Lung (tissue), 12 donors: Measurements from ENCODE around the gene GATM. TPM values are rescaled to one million over a fixed set of nuclear protein-coding genes. Genes with fewer than 3 reads are reported as not detected.

ENCODE experiments used
- ATAC-seq: fragments of 200-7000 bp; cut with Tn5 transposase; one replicate; pipeline ENCODE4 v1.9.1; 2020; ENCODE audit warnings: moderate number of reproducible peaks; ENCODE audit not compliant: insufficient read depth, low FRiP score
- DNase-seq, 3 donors: peaks; one replicate each; pipeline ENCODE4 v3.0.0-alpha.2; 2013 to 2017
- H3K27ac ChIP-seq, 2 donors: one replicate each; pipeline ENCODE4 v1.5.1; 2013; ENCODE audit warnings: mild to moderate bottlenecking in 2 of 2, moderate library complexity in 2 of 2, control low read depth in 1 of 2, inconsistent platforms in 1 of 2, low read depth in 1 of 2, low read length in 1 of 2
- H3K27me3 ChIP-seq, 3 donors: one replicate each; pipeline ENCODE4 v1.5.1; 2013; ENCODE audit warnings: low read length in 2 of 3; ENCODE audit not compliant: control insufficient read depth in 3 of 3, insufficient read depth in 3 of 3
- H3K36me3 ChIP-seq, 4 donors: one replicate each; pipeline ENCODE4 v1.5.1; 2013; ENCODE audit warnings: low read length in 4 of 4, mild to moderate bottlenecking in 1 of 4, moderate library complexity in 1 of 4; ENCODE audit not compliant: control insufficient read depth in 4 of 4, insufficient read depth in 4 of 4
- H3K4me1 ChIP-seq, 5 donors: one replicate each; pipeline ENCODE4 v1.5.1; 2013; ENCODE audit warnings: low read length in 5 of 5, mild to moderate bottlenecking in 2 of 5, moderate library complexity in 1 of 5; ENCODE audit not compliant: control insufficient read depth in 5 of 5, insufficient read depth in 5 of 5
- H3K4me3 ChIP-seq: one replicate; pipeline ENCODE4 v1.5.1; 2013; ENCODE audit warnings: mild to moderate bottlenecking, control low read depth, moderate library complexity
- H3K9ac ChIP-seq, 2 donors: one replicate each; pipeline ENCODE4 v1.5.1; 2013; ENCODE audit warnings: low read length in 2 of 2, control low read depth in 1 of 2; ENCODE audit not compliant: insufficient read depth in 1 of 2
- H3K9me3 ChIP-seq, 4 donors: one replicate each; pipeline ENCODE4 v1.5.1; 2013; ENCODE audit warnings: low read length in 3 of 4, mild to moderate bottlenecking in 1 of 4, moderate library complexity in 1 of 4; ENCODE audit not compliant: control insufficient read depth in 4 of 4, insufficient read depth in 3 of 4
- CTCF ChIP-seq: IDR thresholded peaks from 2 replicates; pipeline ENCODE4 v1.5.1; 2012; ENCODE audit warnings: mild to moderate bottlenecking; ENCODE audit errors: control extremely low read depth, extremely low read depth
- WGBS, 2 donors: extraction: QIAGEN DNeasy Blood & Tissue Kit; methylation state at CpG; one replicate each; pipeline ENCODE4 v1.1.7; 2013; 5-methylcytosine and 5-hydroxymethylcytosine counted together
- polyA plus RNA-seq, 2 donors: library from polyadenylated mRNA; stranded (reverse); fragments of 200-250 nt; gene quantifications; one replicate each; pipeline ENCODE4 v1.2.1, GENCODE V29; 2013
- total RNA-seq, 2 donors: library from RNA; depleted of rRNA in 1 of 2; stranded (reverse); fragments of >200 nt in 1 of 2; gene quantifications; one replicate each; pipeline ENCODE4 v1.2.1, GENCODE V29; 2014 to 2021
- donor health status: control.
- donor health status: control.
- donor health status: Bipolar disorder and iron deficiency.
- donor health status: healthy.
- donor health status: DM: yes; HTN: yes; CAD: no.

GATM gene
- total and polyA plus RNA-seq, 4 donors = 2.5 to 12.2 (median 4.6) TPM

- 82 to 90% methylated on average over 6 of the region's 6 CpGs for WGBS, 2 donors
- DNase-seq = no peak
- Histone ChIP-seq H3K4me3 (no peak overlapping the region), H3K9me3 (no peaks in the 10 kb centered on the region), H3K4me1 (peaks cover 0 to 7% (median 0%) of the 10 kb centered on the region in 5 donors), H3K27ac (no peak overlapping the region), H3K27me3 (peaks cover 0 to 7% (median under 1%) of the 10 kb centered on the region in 3 donors), H3K36me3 (no peaks in the 10 kb centered on the region), H3K9ac (no peak overlapping the region)
- no peak for ATAC-seq
- no peak for TF ChIP-seq CTCF
Measured at GRCh38 chr15:45397116-45397665, 18.8 kb upstream of the GATM start.

GRCh38 chr15:45395943-45396342 is 17.6 kb upstream of the GATM start:
- no peaks in the 10 kb centered on the region for H3K4me1 ChIP-seq
- WGBS, 2 donors = 88 to 94% methylated on average over 4 of the region's 4 CpGs
- H3K9ac ChIP-seq = no peak overlapping the region
- no peak for DNase-seq
- TF ChIP-seq CTCF = no peak
- no peak overlapping the region for H3K4me3 ChIP-seq
- H3K36me3 ChIP-seq = no peaks in the 10 kb centered on the region
- ATAC-seq = no peak
- H3K27ac ChIP-seq = no peak overlapping the region
- H3K9me3 ChIP-seq = no peaks in the 10 kb centered on the region
- H3K27me3 ChIP-seq = peaks cover 0 to 7% (median 3%) of the 10 kb centered on the region in 3 donors

- WGBS, 2 donors = 81 to 83% methylated on average over 2 of the region's 2 CpGs
- Histone ChIP-seq H3K4me3 (no peak overlapping the region), H3K27me3 (peaks cover 0 to 13% (median 3%) of the 10 kb centered on the region in 3 donors), H3K36me3 (no peaks in the 10 kb centered on the region), H3K9me3 (no peaks in the 10 kb centered on the region), H3K27ac (no peak overlapping the region), H3K9ac (no peak overlapping the region), H3K4me1 (peaks cover 0 to 1% (median 0%) of the 10 kb centered on the region in 5 donors)
- TF ChIP-seq CTCF = no peak
- ATAC-seq = no peak
- no peak for DNase-seq
Measured at GRCh38 chr15:45394681-45395080, 16.3 kb upstream of the GATM start.

GRCh38 chr15:45393851-45394250 is 15.5 kb upstream of the GATM start:
- DNase-seq = no peak
- 80 to 84% methylated on average over 3 of the region's 3 CpGs for WGBS, 2 donors
- H3K9me3 ChIP-seq = no peaks in the 10 kb centered on the region
- no peak overlapping the region for H3K27ac ChIP-seq
- no peak overlapping the region for H3K9ac ChIP-seq
- peaks cover 0 to 1% (median 0%) of the 10 kb centered on the region in 5 donors for H3K4me1 ChIP-seq
- no peak for TF ChIP-seq CTCF
- peaks cover 0 to 13% (median 3%) of the 10 kb centered on the region in 3 donors for H3K27me3 ChIP-seq
- no peaks in the 10 kb centered on the region for H3K36me3 ChIP-seq
- H3K4me3 ChIP-seq = no peak overlapping the region
- ATAC-seq = no peak
